CD4-positive, alpha-beta T cell treated with Interleukin-1 beta for 1 hour (primary cell): ENCODE data around the gene MARK3.

Source experiments
- DNase-seq, 2 donors: peaks; one replicate each; pipeline ENCODE4 v3.0.0-alpha.2; 2020 to 2022

The MARK3 gene

GRCh38 chr14:103528146-103528586 is 143.0 kb downstream of the MARK3 start:
- DNase-seq = no peak

GRCh38 chr14:103528587-103529382 is 143.6 kb downstream of the MARK3 start, which contains the start of gene TRMT61A:
TRMT61A (plus strand) TSS chr14:103529196; CDS start chr14:103529979, 783 bp downstream.
- peak; percentile 80 to 82 for DNase-seq

- DNase-seq = no peak
Measured at GRCh38 chr14:103529383-103530365, 144.5 kb downstream of the MARK3 start.

GRCh38 chr14:103530390-103530789 is 145.2 kb downstream of the MARK3 start:
- peak in 1 of 2 donors; percentile 27 for DNase-seq

- DNase-seq = no peak
Measured at GRCh38 chr14:103530831-103531230, 145.6 kb downstream of the MARK3 start.

- no peak for DNase-seq
Measured at GRCh38 chr14:103531421-103532215, 146.4 kb downstream of the MARK3 start.

GRCh38 chr14:103532216-103533136 is 147.3 kb downstream of the MARK3 start:
- no peak for DNase-seq

GRCh38 chr14:103533137-103533998 is 148.2 kb downstream of the MARK3 start:
- no peak for DNase-seq

- DNase-seq = no peak
Measured at GRCh38 chr14:103533999-103534575, 148.9 kb downstream of the MARK3 start.

- DNase-seq = no peak
Measured at GRCh38 chr14:103534576-103535061, 149.4 kb downstream of the MARK3 start.

GRCh38 chr14:103535081-103535890 is 150.1 kb downstream of the MARK3 start:
- DNase-seq = no peak

GRCh38 chr14:103535891-103536565 is 150.8 kb downstream of the MARK3 start:
- no peak for DNase-seq

GRCh38 chr14:103536693-103537092 is 151.5 kb downstream of the MARK3 start:
- no peak for DNase-seq

GRCh38 chr14:103537175-103537990 is 152.2 kb downstream of the MARK3 start:
- no peak for DNase-seq

GRCh38 chr14:103538291-103539055 is 153.3 kb downstream of the MARK3 start:
- no peak for DNase-seq

- no peak for DNase-seq
Measured at GRCh38 chr14:103539056-103539825, 154.0 kb downstream of the MARK3 start.
